Fibroblast of mammary gland (primary cell): ENCODE data around the gene SIK2.

Experiments used
- DNase-seq: peaks from one replicate; pipeline ENCODE4 v3.0.0-alpha.2; 2010; ENCODE audit warnings: low read depth
- H3K4me3 ChIP-seq: 2 replicates; pipeline ENCODE4 v1.5.1; 2011; ENCODE audit warnings: low read depth, mild to moderate bottlenecking, low read length, moderate library complexity; ENCODE audit not compliant: control insufficient read depth
- CTCF ChIP-seq: conservative IDR thresholded peaks from 2 replicates; pipeline ENCODE4 v1.5.1; 2011; ENCODE audit warnings: low read depth, low read length, inconsistent platforms; ENCODE audit not compliant: control insufficient read depth, insufficient read depth

SIK2 gene

GRCh38 chr11:111570796-111571195 is 31.5 kb upstream of the SIK2 start:
- no peak overlapping the region for H3K4me3 ChIP-seq
- peak; percentile 55 for DNase-seq
- TF ChIP-seq CTCF = no peak

- peak; percentile 47 for DNase-seq
- TF ChIP-seq CTCF = no peak
- H3K4me3 ChIP-seq = no peak overlapping the region
These were observed 30.3 kb upstream of the SIK2 start for GRCh38 chr11:111571829-111572501.

- H3K4me3 ChIP-seq = no peak overlapping the region
- no peak for TF ChIP-seq CTCF
- DNase-seq = no peak
These were observed 29.7 kb upstream of the SIK2 start for GRCh38 chr11:111572581-111572980.

GRCh38 chr11:111573821-111574249 is 28.4 kb upstream of the SIK2 start:
- peak; percentile 33 for DNase-seq
- H3K4me3 ChIP-seq = no peak overlapping the region
- no peak for TF ChIP-seq CTCF

- H3K4me3 ChIP-seq = no peak overlapping the region
- TF ChIP-seq CTCF = no peak
- DNase-seq = no peak
These were observed 27.6 kb upstream of the SIK2 start for GRCh38 chr11:111574373-111575225.

- H3K4me3 ChIP-seq = no peak overlapping the region
- no peak for TF ChIP-seq CTCF
- no peak for DNase-seq
These were observed 26.5 kb upstream of the SIK2 start for GRCh38 chr11:111575740-111576139.
